8988T (cell line): ENCODE results near the gene ATP1A1.

Source experiments
- DNase-seq: peaks from one replicate; pipeline ENCODE4 v3.0.0; 2011

ATP1A1 gene

GRCh38 chr1:116445534-116445933 is 72.5 kb downstream of the ATP1A1 start:
- DNase-seq: no peak

GRCh38 chr1:116446686-116447085 is 73.6 kb downstream of the ATP1A1 start:
- no peak for DNase-seq

GRCh38 chr1:116448785-116449385 is 75.8 kb downstream of the ATP1A1 start:
- no peak for DNase-seq

GRCh38 chr1:116449578-116449977 is 76.5 kb downstream of the ATP1A1 start:
- DNase-seq: no peak

- DNase-seq: no peak
These were observed 78.7 kb downstream of the ATP1A1 start for GRCh38 chr1:116451702-116452101.

- no peak for DNase-seq
These were observed 80.4 kb downstream of the ATP1A1 start for GRCh38 chr1:116453481-116453880.

- no peak for DNase-seq
These were observed 80.9 kb downstream of the ATP1A1 start for GRCh38 chr1:116453906-116454305.
